DND-41 (cell line): ENCODE results near the gene NTN1.

Experiments used
- ATAC-seq: fragments of 200-7000 bp; cut with Tn5 transposase; 3 replicates; pipeline ENCODE4 v1.9.1; 2021; ENCODE audit warnings: low read depth; ENCODE audit not compliant: insufficient read depth
- DNase-seq: peaks from one replicate; pipeline ENCODE4 v3.0.0-alpha.2; 2020
- H2AFZ ChIP-seq: 2 replicates; pipeline ENCODE4 v1.6.0; 2012; ENCODE audit warnings: low read depth, low read length
- H3K27ac ChIP-seq: 2 replicates; pipeline ENCODE4 v1.5.1; 2012; ENCODE audit warnings: low read length, inconsistent platforms
- H3K27me3 ChIP-seq: fragments of 200-600 bp; sonication (generic); 2 replicates; pipeline ENCODE4 v1.6.0; 2012; ENCODE audit warnings: low read length, mild to moderate bottlenecking, inconsistent platforms; ENCODE audit not compliant: insufficient read depth, poor library complexity
- H3K36me3 ChIP-seq: 2 replicates; pipeline ENCODE4 v1.5.1; 2012; ENCODE audit warnings: low read length, inconsistent platforms; ENCODE audit not compliant: insufficient read depth
- H3K4me1 ChIP-seq: 2 replicates; pipeline ENCODE4 v1.5.1; 2012; ENCODE audit warnings: mild to moderate bottlenecking, low read length; ENCODE audit not compliant: insufficient read depth
- H3K4me2 ChIP-seq: 2 replicates; pipeline ENCODE4 v1.6.0; 2012; ENCODE audit warnings: mild to moderate bottlenecking, moderate library complexity, low read length, inconsistent platforms; ENCODE audit not compliant: insufficient read depth
- H3K4me3 ChIP-seq, 2 experiments: fragments of 200-600 bp in 1 of 2; shearing (Covaris generic) in 1 of 2; 2 replicates each; pipeline ENCODE4 v1.5.1; 2012 to 2016; ENCODE audit warnings: inconsistent platforms in 2 of 2, low read length in 2 of 2, mild to moderate bottlenecking in 2 of 2, low read depth in 1 of 2, moderate library complexity in 1 of 2
- H3K79me2 ChIP-seq: 2 replicates; pipeline ENCODE4 v1.6.0; 2012; ENCODE audit warnings: low read length, inconsistent platforms; ENCODE audit not compliant: insufficient read depth
- H3K9ac ChIP-seq: 2 replicates; pipeline ENCODE4 v1.6.0; 2012; ENCODE audit warnings: low read depth, mild to moderate bottlenecking, inconsistent platforms, low read length, moderate library complexity
- H3K9me3 ChIP-seq: 2 replicates; pipeline ENCODE4 v1.5.1; 2012; ENCODE audit warnings: low read length, moderate library complexity, mild to moderate bottlenecking, inconsistent platforms; ENCODE audit not compliant: insufficient read depth, severe bottlenecking
- H4K20me1 ChIP-seq: 2 replicates; pipeline ENCODE4 v1.6.0; 2012; ENCODE audit warnings: low read length; ENCODE audit not compliant: insufficient read depth
- CTCF ChIP-seq: IDR thresholded peaks from 2 replicates; pipeline ENCODE4 v1.5.1; 2012; ENCODE audit warnings: borderline replicate concordance, low read length, moderate library complexity, mild to moderate bottlenecking; ENCODE audit not compliant: poor library complexity, severe bottlenecking; ENCODE audit errors: extremely low read depth
- EZH2 ChIP-seq: IDR thresholded peaks from 3 replicates; pipeline ENCODE4 v1.6.1; 2012; ENCODE audit warnings: borderline replicate concordance, low read depth, mild to moderate bottlenecking, moderate library complexity, low read length, inconsistent platforms; ENCODE audit not compliant: severe bottlenecking

Gene NTN1

GRCh38 chr17:9258115-9259015, 237.1 kb downstream of the NTN1 start:
- Histone ChIP-seq H3K27ac (no peak overlapping the region), H3K9me3 (no peaks in the 10 kb centered on the region), H3K79me2 (no peaks in the 10 kb centered on the region), H3K4me3 (no peak overlapping the region), H3K9ac (no peak overlapping the region), H3K4me2 (no peak overlapping the region), H3K4me1 (peaks cover 19% of the 10 kb centered on the region), H4K20me1 (no peaks in the 10 kb centered on the region), H3K27me3 (no peaks in the 10 kb centered on the region), H2AFZ (no peak overlapping the region), H3K36me3 (no peaks in the 10 kb centered on the region)
- TF ChIP-seq CTCF (no peak), EZH2 (no peak)
- ATAC-seq (no peak), DNase-seq (no peak)

GRCh38 chr17:9259419-9259818, 238.1 kb downstream of the NTN1 start:
- peaks cover 19% of the 10 kb centered on the region for H3K4me1 ChIP-seq
- no peaks in the 10 kb centered on the region for H4K20me1 ChIP-seq
- H3K9ac ChIP-seq: no peak overlapping the region
- ATAC-seq: no peak
- H3K4me3 ChIP-seq: no peak overlapping the region
- TF ChIP-seq EZH2 (no peak), CTCF (no peak)
- no peak overlapping the region for H3K27ac ChIP-seq
- no peaks in the 10 kb centered on the region for H3K79me2 ChIP-seq
- H3K36me3 ChIP-seq: no peaks in the 10 kb centered on the region
- no peaks in the 10 kb centered on the region for H3K9me3 ChIP-seq
- H3K27me3 ChIP-seq: no peaks in the 10 kb centered on the region
- H3K4me2 ChIP-seq: no peak overlapping the region
- no peak for DNase-seq
- H2AFZ ChIP-seq: no peak overlapping the region

DNA sequence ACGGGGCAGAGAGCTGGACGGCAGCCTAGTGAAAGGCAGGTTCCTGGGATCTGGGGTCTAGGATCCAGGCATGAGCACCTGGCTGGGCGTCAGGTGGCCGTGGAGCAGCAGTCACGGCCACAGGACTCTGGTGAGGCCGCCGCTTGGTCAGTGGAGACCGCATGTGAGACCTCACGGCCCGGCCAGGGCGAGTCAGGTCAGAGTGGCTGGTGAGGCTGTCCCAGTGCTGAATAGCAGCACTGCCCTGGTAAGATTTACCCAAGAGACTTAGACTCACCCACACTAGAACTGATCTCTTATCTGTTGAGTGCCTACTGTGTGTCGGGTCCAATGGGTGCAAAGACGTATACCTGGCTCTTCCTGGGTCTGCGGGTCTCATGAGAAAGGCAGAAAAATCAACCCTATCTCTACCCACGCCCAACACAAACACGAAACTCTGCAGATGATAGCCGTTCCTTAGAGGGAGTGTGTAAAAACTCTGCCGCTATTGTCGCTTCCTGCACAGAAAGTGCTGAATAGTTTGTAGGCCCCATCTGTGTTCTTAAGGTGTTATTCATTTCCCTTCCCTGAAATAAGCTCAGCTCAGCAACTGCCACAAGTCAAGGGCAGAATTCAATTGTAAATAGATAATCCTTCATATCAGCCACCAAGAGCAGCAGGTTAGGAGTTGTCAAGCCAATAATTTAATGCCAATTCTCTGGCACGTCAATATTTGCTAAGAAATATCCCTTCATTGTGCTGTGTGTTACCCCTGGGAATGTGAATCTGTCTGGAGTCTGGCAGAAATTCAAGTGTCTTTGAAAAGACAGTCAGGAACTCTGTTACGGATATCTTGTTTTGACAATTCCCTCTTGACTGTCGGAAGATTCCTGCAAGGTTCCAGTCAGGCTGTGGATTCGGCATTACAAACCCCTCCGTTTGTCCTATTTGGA, 240.0 kb downstream of the NTN1 start:
- Histone ChIP-seq H3K9me3 (no peaks in the 10 kb centered on the region), H2AFZ (no peak overlapping the region), H3K4me3 (no peak overlapping the region), H3K9ac (no peak overlapping the region), H3K79me2 (no peaks in the 10 kb centered on the region), H3K4me2 (no peak overlapping the region), H3K36me3 (no peaks in the 10 kb centered on the region), H3K27ac (no peak overlapping the region), H3K4me1 (peaks cover 12% of the 10 kb centered on the region), H4K20me1 (no peaks in the 10 kb centered on the region), H3K27me3 (no peaks in the 10 kb centered on the region)
- no peak for TF ChIP-seq CTCF
- TF ChIP-seq EZH2: no peak
- no peak for ATAC-seq
- no peak for DNase-seq
